H9 (cell line): Measurements from ENCODE around the gene RELL1. TPM values are rescaled to one million over a fixed set of nuclear protein-coding genes. Genes with fewer than 3 reads are reported as not detected.
A peak's percentile ranks its signal among the peaks of the same experiment; 100 is the strongest.

Experiments
- DNase-seq: peaks from one replicate; pipeline ENCODE4 v3.0.0-alpha.2; 2017
- H2AFZ ChIP-seq: one replicate; pipeline ENCODE4 v1.6.1; 2013; ENCODE audit warnings: mild to moderate bottlenecking, low read length, control low read depth, moderate library complexity
- H2AK5ac ChIP-seq: 2 replicates; pipeline ENCODE4 v1.6.1; 2013; ENCODE audit warnings: low read length, control low read depth, mixed read lengths; ENCODE audit not compliant: insufficient read length
- H2BK120ac ChIP-seq: one replicate; pipeline ENCODE4 v1.6.1; 2013; ENCODE audit warnings: low read depth, mild to moderate bottlenecking, low read length, control low read depth, inconsistent platforms; ENCODE audit not compliant: poor library complexity, severe bottlenecking
- H2BK12ac ChIP-seq: 2 replicates; pipeline ENCODE4 v1.6.1; 2013; ENCODE audit warnings: low read length, control low read depth, mixed read lengths, low read depth; ENCODE audit not compliant: insufficient read length
- H2BK15ac ChIP-seq: 2 replicates; pipeline ENCODE4 v1.6.1; 2013; ENCODE audit warnings: low read depth, low read length, control low read depth
- H2BK20ac ChIP-seq: one replicate; pipeline ENCODE4 v1.6.1; 2013; ENCODE audit warnings: low read depth, mild to moderate bottlenecking, low read length, control low read depth, inconsistent platforms; ENCODE audit not compliant: poor library complexity, severe bottlenecking
- H2BK5ac ChIP-seq: 2 replicates; pipeline ENCODE4 v1.6.1; 2013; ENCODE audit warnings: low read length, control low read depth, mixed read lengths; ENCODE audit not compliant: insufficient read length
- H3K14ac ChIP-seq: 2 replicates; pipeline ENCODE4 v1.6.1; 2013; ENCODE audit warnings: low read length, control low read depth; ENCODE audit not compliant: insufficient read depth
- H3K18ac ChIP-seq: 2 replicates; pipeline ENCODE4 v1.6.1; 2013; ENCODE audit warnings: low read depth, mild to moderate bottlenecking, mixed read lengths, low read length, control low read depth; ENCODE audit not compliant: insufficient read length
- H3K23ac ChIP-seq: 2 replicates; pipeline ENCODE4 v1.6.1; 2013; ENCODE audit warnings: low read length, control low read depth, mixed read lengths, low read depth; ENCODE audit not compliant: insufficient read length
- H3K23me2 ChIP-seq: 2 replicates; pipeline ENCODE4 v1.6.1; 2013; ENCODE audit warnings: low read depth, mild to moderate bottlenecking, mixed read lengths, low read length, control low read depth; ENCODE audit not compliant: insufficient read length, poor library complexity, severe bottlenecking
- H3K27ac ChIP-seq: 2 replicates; pipeline ENCODE4 v1.5.1; 2013; ENCODE audit warnings: low read length, control low read depth, mixed read lengths, low read depth; ENCODE audit not compliant: insufficient read length
- H3K27me3 ChIP-seq: 2 replicates; pipeline ENCODE4 v1.6.1; 2013; ENCODE audit warnings: low read length, control low read depth, inconsistent platforms; ENCODE audit not compliant: insufficient read depth
- H3K4ac ChIP-seq: 2 replicates; pipeline ENCODE4 v1.6.1; 2013; ENCODE audit warnings: low read depth, mild to moderate bottlenecking, control low read depth, inconsistent platforms, low read length, moderate library complexity
- H3K4me1 ChIP-seq: 2 replicates; pipeline ENCODE4 v1.6.1; 2013; ENCODE audit warnings: low read length, control low read depth, inconsistent platforms; ENCODE audit not compliant: insufficient read depth
- H3K4me2 ChIP-seq: 2 replicates; pipeline ENCODE4 v1.6.1; 2013; ENCODE audit warnings: low read length, control low read depth, mixed read lengths; ENCODE audit not compliant: insufficient read length, insufficient read depth
- H3K56ac ChIP-seq: 2 replicates; pipeline ENCODE4 v1.6.1; 2013; ENCODE audit warnings: low read depth, mild to moderate bottlenecking, mixed read lengths, low read length, control low read depth; ENCODE audit not compliant: insufficient read length
- H3K79me1 ChIP-seq: 2 replicates; pipeline ENCODE4 v1.6.1; 2013; ENCODE audit warnings: low read depth, mild to moderate bottlenecking, moderate library complexity, low read length, control low read depth, inconsistent platforms; ENCODE audit not compliant: insufficient read depth, poor library complexity, severe bottlenecking
- H3K79me2 ChIP-seq: 2 replicates; pipeline ENCODE4 v1.6.1; 2013; ENCODE audit warnings: low read length, control low read depth, inconsistent platforms; ENCODE audit not compliant: insufficient read depth
- H3K9ac ChIP-seq: 2 replicates; pipeline ENCODE4 v1.6.1; 2013; ENCODE audit warnings: low read length, control low read depth, mixed read lengths; ENCODE audit not compliant: insufficient read length; ENCODE audit errors: extremely low read depth
- H3K9me3 ChIP-seq: one replicate; pipeline ENCODE4 v1.6.1; 2013; ENCODE audit warnings: low read depth, low read length, inconsistent platforms; ENCODE audit not compliant: control insufficient read depth
- H3T11ph ChIP-seq: one replicate; pipeline ENCODE4 v1.6.1; 2013; ENCODE audit warnings: mild to moderate bottlenecking, low read length, control low read depth, inconsistent platforms
- H4K20me1 ChIP-seq: one replicate; pipeline ENCODE4 v1.6.1; 2013; ENCODE audit not compliant: control insufficient read depth, insufficient read length, insufficient read depth
- H4K5ac ChIP-seq: 2 replicates; pipeline ENCODE4 v1.6.1; 2013; ENCODE audit warnings: low read depth, mild to moderate bottlenecking, mixed read lengths, low read length, control low read depth; ENCODE audit not compliant: insufficient read length
- H4K8ac ChIP-seq: replicated peaks from 2 replicates; pipeline ENCODE4 v1.6.1; 2013; ENCODE audit warnings: low read length, control low read depth, mixed read lengths, low read depth; ENCODE audit not compliant: insufficient read length
- H4K91ac ChIP-seq: 2 replicates; pipeline ENCODE4 v1.6.1; 2013; ENCODE audit warnings: low read depth, mild to moderate bottlenecking, moderate library complexity, mixed read lengths, low read length, control low read depth; ENCODE audit not compliant: insufficient read length
- H3K27ac Mint-ChIP-seq, 3 experiments: 2 replicates in 2 of 3; 3 replicates in 1 of 3; pipeline ENCODE4 v1.8.0; 2020 to 2021; ENCODE audit warnings: mixed read lengths in 3 of 3, mild to moderate bottlenecking in 1 of 3, moderate library complexity in 1 of 3
- H3K27me3 Mint-ChIP-seq: 2 replicates; pipeline ENCODE4 v1.8.0; 2021; ENCODE audit warnings: low read depth, mild to moderate bottlenecking, moderate library complexity, mixed read lengths
- H3K36me3 Mint-ChIP-seq, 3 experiments: 2 replicates in 2 of 3; 3 replicates in 1 of 3; pipeline ENCODE4 v1.8.0; 2020 to 2021; ENCODE audit warnings: low read depth in 3 of 3, mixed read lengths in 3 of 3; ENCODE audit not compliant: insufficient read depth in 1 of 3
- H3K4me1 Mint-ChIP-seq, 2 experiments: 2 replicates each; pipeline ENCODE4 v1.8.0; 2020; ENCODE audit warnings: mixed read lengths in 2 of 2
- H3K4me3 Mint-ChIP-seq, 2 experiments: 2 replicates in 1 of 2; 3 replicates in 1 of 2; pipeline ENCODE4 v1.8.0; 2020 to 2021; ENCODE audit warnings: mild to moderate bottlenecking in 2 of 2, mixed read lengths in 2 of 2, moderate library complexity in 1 of 2
- H3K9me3 Mint-ChIP-seq, 2 experiments: 2 replicates in 1 of 2; 3 replicates in 1 of 2; pipeline ENCODE4 v1.8.0; 2020; ENCODE audit warnings: mild to moderate bottlenecking in 2 of 2, mixed read lengths in 2 of 2, moderate library complexity in 1 of 2
- CTCF ChIP-seq: fragments of 200-600 bp; sonication (generic); conservative IDR thresholded peaks from 3 replicates; pipeline ENCODE4 v1.8.0; 2021; ENCODE audit warnings: antibody characterized with exemption, mild to moderate bottlenecking
- WGBS: extraction: QIAGEN DNeasy Blood & Tissue Kit; methylation state at CpG from one replicate; pipeline ENCODE4 v1.1.7; 2013; ENCODE audit warnings: missing lambda C conversion rate, low lambda C conversion rate, mixed read lengths; ENCODE audit not compliant: insufficient read length; ENCODE audit errors: extremely low coverage; 5-methylcytosine and 5-hydroxymethylcytosine counted together
- total RNA-seq: library from RNA; stranded (reverse); gene quantifications from 2 replicates; pipeline ENCODE4 v1.2.1, GENCODE V29; 2021

RELL1 gene
- total RNA-seq, 1 experiment from 2014 or later, result 10.8 TPM

DNA sequence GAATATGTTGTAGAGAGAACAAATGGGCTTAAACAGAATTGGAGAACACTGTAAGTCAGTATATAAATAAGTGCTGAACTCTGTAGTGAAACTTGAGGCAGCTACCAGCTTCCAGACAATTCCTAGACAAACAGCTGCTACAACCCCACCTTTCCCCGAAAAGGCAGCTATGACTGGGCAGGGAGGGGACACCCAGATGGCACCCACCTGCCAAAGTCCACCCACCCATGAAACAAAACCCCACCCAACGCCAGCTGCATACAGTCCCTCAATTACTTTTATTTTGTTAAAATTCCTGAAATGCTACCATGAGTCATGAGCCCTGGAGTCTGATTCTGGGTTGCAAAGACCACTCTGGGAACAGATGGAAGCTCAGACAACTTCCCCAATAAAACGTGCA lies 24.4 kb downstream of the RELL1 start:
- Histone ChIP-seq H4K91ac (no peak overlapping the region), H3K79me1 (no peaks in the 10 kb centered on the region), H3K4me1 (peaks cover 8% of the 10 kb centered on the region; the same call in 1 of the 2 replicates), H3K18ac (no peak overlapping the region), H2AFZ (no peak overlapping the region), H3K4me2 (no peak overlapping the region), H3T11ph (no peak overlapping the region), H4K5ac (no peak overlapping the region), H2BK15ac (no peak overlapping the region), H3K79me2 (no peaks in the 10 kb centered on the region), H2BK12ac (no peak overlapping the region), H3K23ac (no peak overlapping the region), H3K27ac (no peak overlapping the region), H4K20me1 (no peaks in the 10 kb centered on the region), H3K9ac (no peak overlapping the region), H3K27me3 (no peaks in the 10 kb centered on the region), H2BK20ac (no peak overlapping the region), H3K4ac (no peak overlapping the region), H4K8ac (no peak overlapping the region), H2BK5ac (no peak overlapping the region), H3K9me3 (no peaks in the 10 kb centered on the region), H3K23me2 (no peaks in the 10 kb centered on the region), H2AK5ac (no peak overlapping the region), H2BK120ac (no peak overlapping the region), H3K56ac (no peak overlapping the region), H3K14ac (no peak overlapping the region)
- DNase-seq, result no peak
- Mint-ChIP-seq H3K4me1 (peaks cover 43 to 49% of the 10 kb centered on the region in 2 experiments), H3K36me3 (peaks cover 6 to 12% (median 9%) of the 10 kb centered on the region in 3 experiments), H3K4me3 (0 out of 5 replicates have a peak overlapping the region, but pooled peaks of 1 of the 2 experiments have one; percentile 22), H3K27ac (peak overlapping the region in 1 of 3 experiments; percentile 75; a peak in 2 of 7 replicates), H3K9me3 (peaks cover 5 to 10% of the 10 kb centered on the region in 2 experiments), H3K27me3 (peaks cover 17% of the 10 kb centered on the region)
- no CpG with 5 or more reads among the region's 3 CpGs for WGBS
- TF ChIP-seq CTCF, result no peak
